GM04504 (cell line): ENCODE measurements around the gene KRTAP5-3.

Source experiments
- DNase-seq: peaks from one replicate; pipeline ENCODE4 v3.0.0-alpha.2; 2012; ENCODE audit warnings: low read depth

Gene KRTAP5-3

DNA sequence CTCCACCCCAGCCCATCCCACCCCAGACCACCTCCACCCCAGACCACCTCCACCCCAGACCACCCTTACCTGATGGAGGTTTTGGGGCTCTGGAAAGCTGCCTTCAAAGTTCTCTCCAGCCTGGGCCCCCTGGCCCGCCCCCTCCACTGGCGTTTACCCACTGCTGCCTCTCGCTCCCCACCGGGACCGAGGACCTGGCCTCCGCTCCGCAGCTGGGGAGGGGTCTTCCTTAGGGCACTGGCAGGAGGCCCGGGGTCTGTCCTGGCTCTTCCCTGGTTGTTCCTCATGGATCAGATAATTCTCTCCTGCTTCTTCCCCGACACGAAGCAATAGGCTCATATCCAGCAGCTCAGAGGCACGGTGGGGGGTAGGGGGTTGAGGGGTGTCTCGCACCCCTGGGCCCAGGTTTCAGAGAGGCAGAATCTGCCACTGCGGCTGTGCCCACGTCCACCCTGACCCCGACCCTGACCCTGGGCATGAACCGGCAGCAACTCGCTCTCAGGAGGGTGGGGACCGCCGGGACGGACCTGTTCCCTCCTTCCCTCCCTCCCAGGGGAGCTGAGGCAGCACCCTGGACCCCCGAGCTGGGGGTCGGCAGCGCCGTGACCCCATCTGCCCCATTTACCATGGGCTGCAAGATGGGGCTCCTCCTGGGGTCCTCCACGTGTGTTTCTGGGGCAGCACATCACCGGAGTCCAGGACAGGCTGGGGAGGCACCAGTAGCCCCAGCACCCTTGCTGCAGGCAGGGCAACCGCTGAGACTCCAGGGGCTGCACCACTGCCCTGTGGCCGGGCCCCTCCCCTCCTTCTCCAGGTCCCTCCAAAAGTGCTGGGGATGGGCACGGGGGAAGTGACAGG is 34.3 kb upstream of the KRTAP5-3 start:
- DNase-seq = no peak

DNA sequence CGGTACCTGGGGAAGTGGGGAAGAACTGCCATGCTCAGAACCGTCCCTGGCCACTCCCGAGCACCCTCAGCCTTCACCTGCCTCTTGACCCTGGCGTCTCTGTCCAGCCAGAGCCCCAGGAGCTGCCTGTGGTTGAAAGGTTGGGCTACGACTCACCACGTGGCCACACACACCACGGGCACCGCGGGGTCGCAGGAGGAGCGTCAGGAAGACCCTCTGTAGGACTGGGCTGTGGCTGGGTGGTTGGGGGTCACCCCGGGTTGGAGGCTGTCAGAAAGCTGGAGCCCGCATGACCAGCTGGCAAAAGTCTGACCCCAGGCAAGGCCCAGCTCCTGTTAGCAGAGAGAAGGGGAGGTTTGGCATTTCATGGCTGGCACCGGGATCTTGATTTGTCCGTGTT is 32.8 kb upstream of the KRTAP5-3 start:
- no peak for DNase-seq

DNA sequence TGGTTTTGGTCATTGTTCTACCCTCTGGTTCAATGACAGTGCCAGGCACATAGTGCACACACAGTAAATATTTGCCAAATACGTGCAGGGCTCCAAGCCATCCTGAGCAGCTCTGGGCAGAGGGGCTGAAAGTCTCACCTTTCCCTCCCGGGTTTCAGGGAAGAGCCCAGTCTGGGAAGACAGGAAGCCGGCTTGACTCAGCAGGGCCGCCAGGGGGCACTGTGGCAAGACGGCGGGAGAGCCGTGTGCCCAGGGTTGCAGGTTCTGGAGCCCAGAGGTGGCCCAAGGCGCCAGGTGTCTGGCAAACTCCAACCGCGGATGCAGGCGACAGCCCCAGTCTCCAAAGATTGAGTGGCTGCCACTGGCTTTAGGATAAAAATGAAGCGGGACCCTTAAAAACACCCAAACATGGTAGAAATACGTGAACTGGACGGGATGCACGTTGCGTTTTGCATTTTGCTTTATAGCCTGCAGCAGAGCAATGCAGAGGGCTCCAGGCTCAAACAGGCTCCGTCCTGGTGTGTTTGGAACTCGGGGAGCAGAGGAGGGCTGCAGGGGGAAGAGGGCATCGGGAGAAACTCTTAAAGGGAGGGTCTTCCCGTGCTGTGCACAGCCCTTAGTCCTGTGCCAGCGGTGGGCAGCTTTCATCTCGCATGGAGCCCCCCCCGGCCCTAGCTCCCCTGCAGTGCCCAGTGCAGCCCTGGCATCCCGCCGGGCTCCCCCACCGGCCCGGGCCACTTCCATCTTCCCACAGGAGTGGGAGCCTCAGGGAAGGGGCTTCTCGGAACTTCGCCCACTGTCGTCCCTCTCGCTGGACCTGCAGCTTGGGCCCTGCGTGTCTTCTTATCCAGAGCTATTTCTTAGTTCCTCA is 32.0 kb upstream of the KRTAP5-3 start:
- DNase-seq = no peak

DNA sequence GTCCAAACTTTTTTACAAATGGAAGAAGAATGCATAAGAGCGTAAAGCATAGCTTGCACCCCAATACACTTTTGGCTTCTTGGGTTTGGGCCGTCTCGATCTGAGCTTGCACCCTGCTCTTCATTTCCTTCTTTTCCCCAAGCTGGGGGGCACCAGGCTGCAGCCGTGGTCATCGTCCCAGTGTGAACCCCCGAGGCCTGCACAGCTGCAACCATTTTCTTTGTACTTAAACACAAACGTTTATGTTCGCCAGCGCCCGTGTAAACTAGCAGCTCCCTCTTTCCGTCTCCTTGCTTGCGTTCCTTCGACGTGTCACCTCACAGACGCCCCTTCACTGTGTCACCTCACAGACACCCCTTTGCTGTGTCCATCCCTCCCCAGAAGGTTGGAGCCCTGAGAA is 31.4 kb upstream of the KRTAP5-3 start:
- no peak for DNase-seq

DNA sequence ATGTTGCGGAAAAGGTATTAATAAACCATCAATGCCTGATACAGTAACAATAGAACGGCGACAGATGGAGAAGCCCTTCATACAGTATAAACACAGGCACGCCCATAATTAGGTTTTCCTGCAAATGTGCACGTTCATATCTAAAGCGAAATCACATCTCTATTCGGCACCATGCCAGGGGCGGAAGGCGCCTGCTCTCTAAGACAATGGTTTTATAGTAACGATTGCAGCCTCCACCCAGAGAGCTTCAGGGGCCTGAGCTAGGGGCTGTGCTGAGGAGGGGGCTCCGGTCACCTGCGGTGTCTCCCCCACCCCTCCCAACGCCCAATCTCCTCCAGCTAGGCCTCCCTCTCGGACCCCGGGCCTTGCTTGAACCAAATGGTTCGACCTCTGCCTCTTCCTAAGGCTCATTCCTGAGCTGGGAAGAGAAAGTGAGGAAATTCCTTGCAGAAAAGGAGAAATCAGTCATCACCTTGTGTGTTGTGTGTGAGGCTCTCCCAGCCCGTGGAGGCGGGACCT is 30.9 kb upstream of the KRTAP5-3 start:
- no peak for DNase-seq

DNA sequence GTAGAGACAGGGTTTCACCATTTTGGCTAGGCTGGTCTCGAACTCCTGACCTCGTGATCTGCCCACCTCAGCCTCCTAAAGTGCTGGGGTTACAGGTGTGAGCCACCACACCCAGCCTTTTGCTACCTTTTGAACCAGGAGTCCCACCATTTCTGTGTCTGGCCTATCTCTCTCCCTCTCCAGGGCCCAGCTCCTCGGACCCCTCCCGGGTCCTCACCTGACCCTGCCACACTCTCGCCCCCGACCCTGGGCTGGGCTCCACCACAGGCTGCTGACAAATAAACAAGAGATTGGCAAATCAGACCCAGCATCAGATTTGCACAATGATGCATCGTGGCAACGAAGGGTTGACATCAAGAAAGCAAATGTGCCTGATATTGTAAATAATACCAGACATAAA is 30.1 kb upstream of the KRTAP5-3 start:
- DNase-seq = no peak

DNA sequence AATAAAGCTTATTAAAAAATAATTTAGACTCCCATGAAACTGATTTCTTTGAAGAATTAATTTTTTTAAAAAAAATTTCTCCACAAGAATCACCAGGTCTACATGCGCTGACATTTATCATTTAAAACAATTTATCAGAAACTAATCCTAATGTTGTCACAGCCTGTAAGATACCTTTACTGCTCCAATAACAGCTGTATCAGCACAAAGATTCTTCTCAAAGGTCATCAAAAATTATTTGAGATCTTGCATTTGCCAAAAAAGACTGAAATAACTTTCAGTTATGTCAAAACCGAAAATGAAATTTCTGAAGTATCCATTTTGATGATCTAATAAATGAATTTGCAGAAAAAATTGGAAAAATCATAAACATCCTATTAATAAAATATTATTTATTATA is 29.4 kb upstream of the KRTAP5-3 start:
- no peak for DNase-seq

DNA sequence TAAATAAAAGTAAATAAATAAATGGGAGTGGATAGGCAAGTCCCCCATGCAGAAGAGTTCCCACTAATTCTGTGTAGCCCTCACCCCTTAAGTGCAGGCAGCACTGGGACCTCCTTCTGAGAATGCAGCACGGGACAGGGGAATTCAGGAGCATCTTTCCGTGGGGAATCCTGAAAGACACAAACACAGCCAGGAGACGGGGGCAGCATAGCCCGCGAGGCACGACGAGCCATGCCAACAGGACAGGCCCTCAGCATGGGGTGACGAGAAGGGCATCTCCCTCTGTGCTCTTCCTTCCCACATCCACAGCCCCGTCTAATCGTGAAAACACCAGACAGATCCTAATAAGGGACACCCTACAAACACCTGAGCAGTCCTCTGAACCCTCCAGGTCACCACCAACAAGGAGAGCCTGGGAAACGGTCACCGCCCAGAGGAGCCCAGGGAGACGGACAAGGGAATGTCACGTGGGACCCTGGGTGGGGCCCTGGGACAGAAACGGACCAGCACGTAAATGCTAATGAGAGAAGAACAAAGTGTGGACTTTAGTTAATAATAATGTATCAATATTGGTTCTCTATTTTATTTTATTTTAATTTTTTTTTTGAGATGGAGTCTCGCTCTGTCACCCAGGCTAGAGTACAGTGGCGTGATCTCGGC is 28.2 kb upstream of the KRTAP5-3 start:
- no peak for DNase-seq

DNA sequence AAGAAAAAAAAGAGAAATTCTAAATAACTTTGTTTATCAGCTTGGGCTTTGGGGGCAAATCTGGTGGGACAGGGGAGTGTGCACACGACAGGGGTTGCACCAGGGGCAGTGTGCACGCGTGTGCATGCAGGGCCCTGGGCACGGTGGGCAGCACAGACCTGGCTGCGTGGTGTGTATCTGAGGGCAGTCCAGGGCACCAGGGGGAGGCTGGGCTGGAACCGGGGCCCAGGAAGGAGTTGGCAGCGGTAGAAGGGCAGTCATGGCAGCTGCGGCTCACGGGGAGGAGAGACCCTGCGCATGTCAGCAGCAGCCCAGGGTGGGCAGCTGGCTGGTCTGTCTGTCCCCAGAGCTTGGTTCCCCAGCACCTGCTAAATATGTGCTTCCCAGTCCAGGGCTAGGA is 25.6 kb upstream of the KRTAP5-3 start:
- no peak for DNase-seq

DNA sequence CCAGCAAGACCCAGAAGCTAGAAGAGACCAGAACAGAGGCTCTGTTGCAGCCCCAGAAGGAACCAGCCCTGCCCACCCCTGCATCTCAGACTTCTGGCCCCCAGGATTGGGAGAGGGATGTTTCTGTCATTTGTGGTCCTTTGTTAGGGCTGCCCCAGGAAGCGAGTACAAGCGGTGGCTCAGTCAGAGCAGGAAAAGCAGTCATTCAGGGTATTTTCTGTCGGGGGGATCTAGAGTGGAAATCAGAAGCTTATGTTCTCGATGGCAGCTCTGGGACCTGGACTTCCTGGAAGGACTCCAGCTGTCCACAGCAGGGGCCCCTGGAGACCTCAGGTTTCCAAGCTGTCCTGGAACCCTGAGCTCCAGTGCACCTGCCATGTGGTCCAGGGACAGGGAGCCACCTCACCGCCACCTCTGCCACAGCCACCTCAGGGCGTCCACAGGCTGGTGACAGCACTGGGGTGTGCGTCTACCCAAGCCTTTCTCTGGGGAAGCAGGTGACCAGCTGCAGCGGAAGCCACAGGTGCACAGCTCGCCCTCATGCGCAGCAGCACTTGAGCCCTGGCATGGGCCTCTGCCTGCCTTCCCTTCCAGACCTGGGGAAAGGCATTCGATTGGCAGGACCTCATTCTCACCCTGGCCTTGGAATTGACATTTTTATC is 23.9 kb upstream of the KRTAP5-3 start:
- DNase-seq = no peak

DNA sequence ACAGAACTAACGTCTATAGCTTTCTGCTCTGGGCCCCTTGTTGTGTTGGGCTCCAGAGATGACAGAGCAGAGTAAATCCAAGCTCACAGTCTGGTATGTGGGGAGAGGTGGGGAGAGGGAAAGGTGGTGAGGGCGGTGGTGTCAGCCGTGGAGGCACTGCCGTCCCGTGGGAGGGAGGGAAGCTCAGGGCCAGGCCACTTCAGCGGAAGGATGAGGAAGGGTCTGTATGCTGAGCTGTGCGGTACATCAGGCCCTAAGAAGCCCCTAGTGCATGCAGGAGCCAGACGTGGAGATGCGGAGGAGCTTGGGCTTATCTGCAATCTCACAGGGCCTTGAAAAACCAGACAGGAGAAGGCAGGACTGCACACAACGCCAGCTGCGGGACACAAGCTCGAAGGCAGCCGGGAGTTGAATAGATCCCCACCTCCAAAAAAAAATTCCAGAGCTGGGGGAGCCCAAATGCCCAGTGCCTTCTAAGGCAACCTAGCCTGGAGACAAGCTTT is 22.9 kb upstream of the KRTAP5-3 start:
- DNase-seq = no peak

DNA sequence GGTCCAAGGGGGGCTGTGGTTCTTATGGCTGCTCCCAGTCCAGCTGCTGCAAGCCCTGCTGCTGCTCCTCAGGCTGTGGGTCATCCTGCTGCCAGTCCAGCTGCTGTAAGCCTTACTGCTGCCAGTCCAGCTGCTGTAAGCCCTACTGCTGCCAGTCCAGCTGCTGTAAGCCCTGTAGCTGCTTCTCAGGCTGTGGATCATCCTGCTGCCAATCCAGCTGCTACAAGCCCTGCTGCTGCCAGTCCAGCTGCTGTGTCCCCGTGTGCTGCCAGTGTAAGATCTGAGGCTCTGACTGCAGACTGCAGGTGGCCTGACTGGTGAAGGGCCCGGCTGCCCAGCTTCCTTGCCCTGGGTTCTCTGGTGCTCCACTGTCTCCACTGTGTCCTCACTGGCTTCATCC is 22.0 kb upstream of the KRTAP5-3 start:
- no peak for DNase-seq

DNA sequence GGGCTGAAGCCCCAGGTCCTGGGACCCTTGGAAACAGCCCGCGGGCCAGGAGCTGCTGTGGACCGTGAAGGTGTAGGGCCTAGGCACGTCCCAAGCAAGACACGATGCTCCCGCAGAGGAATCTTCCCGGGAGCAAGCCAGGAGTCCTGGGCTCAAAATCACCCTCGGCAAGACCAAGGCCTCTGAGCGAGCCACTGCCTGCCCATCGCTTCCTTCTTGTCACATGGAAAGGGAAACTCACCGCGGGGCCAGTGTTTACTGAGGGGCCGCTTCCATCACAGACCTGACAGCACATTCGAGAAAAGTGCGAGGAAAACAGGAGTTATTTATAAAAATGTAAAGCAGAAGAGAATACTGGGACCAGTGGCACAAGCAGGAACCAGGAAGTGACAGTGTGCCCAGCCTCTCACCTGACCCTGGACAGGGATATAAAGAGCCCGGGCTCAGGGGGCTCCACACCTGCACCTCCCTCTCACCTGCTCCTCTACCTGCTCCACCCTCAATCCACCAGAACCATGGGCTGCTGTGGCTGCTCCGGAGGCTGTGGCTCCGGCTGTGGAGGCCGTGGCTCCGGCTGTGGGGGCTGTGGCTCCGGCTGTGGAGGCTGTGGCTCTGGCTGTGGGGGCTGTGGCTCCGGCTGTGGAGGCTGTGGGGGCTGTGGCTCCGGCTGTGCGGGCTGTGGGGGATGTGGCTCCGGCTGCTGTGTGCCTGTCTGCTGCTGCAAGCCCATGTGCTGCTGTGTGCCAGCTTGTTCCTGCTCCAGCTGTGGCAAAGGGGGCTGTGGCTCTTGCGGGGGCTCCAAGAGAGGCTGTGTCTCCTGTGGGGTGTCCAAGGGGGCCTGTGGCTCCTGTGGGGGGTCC is 21.3 kb upstream of the KRTAP5-3 start, which contains the start of gene KRTAP5-5:
TSS of gene KRTAP5-5 (plus strand) at position 450 of the 860 bp plus-strand sequence. CDS start at position 516, 66 bp downstream.
- no peak for DNase-seq

DNA sequence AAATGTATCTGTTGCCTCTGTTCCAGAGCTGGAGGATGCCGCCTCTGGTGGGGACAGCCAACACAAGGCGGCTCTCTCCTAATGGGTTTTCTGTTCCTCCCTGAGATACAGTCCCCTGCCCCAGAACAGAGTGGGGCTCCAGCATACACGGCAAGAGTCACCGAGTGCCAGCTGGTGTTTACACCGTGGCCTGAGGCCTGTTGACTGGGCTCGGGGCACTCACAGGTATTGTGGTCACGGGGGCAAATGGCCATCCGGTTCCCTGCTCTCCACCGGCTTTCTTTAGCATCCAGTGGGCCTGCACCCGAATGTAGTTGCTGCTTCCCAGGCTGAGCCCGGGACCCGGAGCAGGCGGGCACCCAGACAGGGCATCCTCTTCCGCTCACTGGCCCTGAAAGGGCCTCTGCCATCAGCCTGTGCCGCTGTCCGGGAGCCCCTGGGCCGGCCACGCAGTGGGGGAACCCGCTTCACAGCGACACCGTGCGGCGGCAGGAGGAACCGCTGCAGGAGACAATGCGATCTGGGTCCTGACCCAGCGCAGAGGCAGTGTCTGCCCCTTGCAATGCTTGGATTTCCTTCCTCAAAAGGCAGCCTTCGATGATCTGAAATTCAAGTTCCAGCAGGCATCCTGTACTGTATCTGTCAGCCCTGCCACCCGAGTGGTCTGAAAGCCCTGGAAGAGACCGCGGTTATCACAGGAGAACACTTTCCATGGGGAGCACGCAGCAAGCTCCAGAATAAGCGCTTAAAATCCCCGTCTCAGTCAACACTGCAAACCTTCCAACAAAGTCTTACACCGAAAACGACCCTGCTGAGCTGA is 20.5 kb upstream of the KRTAP5-3 start:
- DNase-seq = no peak

DNA sequence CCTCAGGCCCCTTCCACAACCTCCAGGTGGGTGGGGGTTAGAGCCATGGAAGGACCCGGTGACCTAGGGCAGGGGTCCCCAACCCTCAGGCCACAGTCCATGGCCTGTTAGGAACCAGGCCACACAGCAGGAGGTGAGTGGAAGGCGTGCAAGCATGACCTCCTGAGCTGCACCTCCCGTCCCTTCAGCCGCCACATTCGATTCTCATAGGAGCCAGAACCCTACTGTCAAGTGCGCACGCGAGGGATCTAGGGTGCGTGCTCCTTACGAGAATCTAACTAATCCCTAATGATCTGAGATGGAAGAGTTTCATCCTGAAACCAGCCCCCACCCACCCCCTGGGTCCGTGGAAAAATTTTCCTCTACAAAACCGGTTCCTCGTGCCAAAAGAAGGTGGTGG is 17.3 kb upstream of the KRTAP5-3 start:
- DNase-seq = no peak

DNA sequence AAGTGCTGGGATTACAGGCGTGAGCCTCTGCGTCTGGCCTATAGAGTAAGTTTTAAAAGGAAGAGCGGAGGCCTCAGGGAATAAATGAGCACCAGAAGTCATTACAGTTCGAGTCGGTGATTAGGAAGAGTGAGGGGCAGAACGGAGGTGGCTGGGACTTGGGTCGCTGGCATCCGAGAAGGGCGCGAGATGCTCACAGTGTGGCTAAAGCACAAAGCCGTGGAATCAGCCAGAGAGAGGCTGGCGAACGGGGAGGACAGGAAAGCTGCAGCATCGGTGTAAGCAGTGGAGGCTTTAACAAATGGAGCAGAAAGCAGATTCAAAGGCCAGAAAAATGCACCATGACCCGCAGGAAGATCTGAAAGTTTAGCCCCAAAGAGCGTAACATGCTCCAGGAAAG is 16.4 kb upstream of the KRTAP5-3 start:
- DNase-seq = no peak

DNA sequence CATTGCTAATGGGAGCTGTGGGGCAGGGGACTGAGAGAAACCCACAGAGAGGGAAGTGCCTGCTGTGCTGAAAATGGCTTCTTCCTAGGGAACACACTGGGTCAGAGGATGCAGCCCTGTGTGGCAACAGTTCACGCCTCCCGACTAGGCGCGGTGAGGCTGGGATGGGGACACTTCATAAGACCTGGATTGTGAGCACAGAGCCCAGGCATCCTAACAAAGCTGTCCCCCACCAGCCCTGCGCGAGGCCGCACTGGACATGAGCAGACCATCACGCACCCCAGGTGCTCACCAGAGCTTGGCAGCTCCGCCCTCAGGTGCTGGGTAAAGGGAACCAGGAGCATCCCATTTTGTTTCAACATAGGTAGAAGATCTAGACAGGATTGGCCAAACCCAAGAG is 15.5 kb upstream of the KRTAP5-3 start:
- DNase-seq = no peak

DNA sequence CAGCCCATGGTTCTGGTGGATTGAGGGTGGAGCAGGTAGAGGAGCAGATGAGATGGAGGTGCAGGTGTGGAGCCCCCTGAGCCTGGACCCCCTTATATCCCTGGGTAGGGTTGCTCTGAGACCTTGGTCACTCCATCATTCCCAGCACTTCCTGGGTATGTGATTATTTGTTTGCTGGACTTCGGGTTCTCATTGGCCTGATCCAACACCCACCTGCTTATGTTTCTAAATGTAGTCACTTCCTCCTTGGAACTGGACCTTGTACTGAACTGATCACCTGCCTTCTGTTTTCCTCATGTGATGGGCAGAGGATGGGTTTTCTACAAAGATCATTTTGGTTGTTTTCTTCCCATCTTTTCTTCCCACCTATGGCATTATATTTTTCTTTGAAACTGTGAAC is 13.8 kb upstream of the KRTAP5-3 start, which contains the start of gene KRTAP5-4:
TSS of gene KRTAP5-4 (minus strand) at position 53 of the 400 bp plus-strand sequence. CDS start at position 8, 45 bp downstream.
- DNase-seq = no peak

DNA sequence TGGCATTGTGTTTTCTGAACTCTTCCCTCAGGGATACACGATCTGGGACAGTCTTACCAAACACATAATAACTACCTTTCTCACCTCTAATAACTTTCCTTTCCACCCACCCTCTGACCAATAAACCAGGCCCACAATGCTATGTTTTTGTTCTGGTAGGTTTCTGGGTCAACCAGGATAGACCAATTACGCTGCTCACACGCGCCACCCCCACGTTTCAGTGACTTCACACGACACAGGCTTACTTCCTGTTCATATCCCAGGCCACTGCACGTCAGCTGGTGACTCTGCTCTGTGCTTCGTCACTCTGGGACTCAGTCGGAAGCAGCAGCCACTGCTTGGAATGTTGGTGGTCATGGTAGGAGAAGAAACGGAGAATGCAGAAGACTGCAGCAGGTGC is 11.2 kb upstream of the KRTAP5-3 start:
- no peak for DNase-seq

DNA sequence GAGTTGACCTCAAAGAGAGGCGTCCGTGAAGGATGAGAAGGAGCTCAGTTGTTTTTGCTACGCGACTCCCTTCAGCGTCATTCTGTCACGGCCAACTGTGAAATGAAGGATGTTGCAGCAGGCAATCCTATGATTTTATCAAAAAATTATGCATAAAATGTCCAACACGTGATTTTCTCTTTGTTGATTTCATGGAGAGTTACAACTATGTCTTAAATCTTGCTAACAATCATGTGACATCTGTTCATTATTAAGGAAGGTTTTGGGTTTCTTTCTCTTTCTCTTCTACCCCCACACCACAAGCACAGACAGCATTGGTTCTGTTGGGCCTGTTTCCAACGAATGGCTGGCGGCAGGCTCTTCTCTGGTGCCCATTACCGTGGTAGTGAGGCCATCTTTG is 10.0 kb upstream of the KRTAP5-3 start:
- no peak for DNase-seq
